Islet of Langerhans (tissue), 1 donor: Measurements from ENCODE around the gene ZNF853.

ENCODE experiments used
- FAIRE-seq: peaks from one replicate; lab custom pipeline; 2011; peaks lifted over from hg19 to GRCh38; lab: Jason Lieb, UNC

ZNF853 gene

DNA sequence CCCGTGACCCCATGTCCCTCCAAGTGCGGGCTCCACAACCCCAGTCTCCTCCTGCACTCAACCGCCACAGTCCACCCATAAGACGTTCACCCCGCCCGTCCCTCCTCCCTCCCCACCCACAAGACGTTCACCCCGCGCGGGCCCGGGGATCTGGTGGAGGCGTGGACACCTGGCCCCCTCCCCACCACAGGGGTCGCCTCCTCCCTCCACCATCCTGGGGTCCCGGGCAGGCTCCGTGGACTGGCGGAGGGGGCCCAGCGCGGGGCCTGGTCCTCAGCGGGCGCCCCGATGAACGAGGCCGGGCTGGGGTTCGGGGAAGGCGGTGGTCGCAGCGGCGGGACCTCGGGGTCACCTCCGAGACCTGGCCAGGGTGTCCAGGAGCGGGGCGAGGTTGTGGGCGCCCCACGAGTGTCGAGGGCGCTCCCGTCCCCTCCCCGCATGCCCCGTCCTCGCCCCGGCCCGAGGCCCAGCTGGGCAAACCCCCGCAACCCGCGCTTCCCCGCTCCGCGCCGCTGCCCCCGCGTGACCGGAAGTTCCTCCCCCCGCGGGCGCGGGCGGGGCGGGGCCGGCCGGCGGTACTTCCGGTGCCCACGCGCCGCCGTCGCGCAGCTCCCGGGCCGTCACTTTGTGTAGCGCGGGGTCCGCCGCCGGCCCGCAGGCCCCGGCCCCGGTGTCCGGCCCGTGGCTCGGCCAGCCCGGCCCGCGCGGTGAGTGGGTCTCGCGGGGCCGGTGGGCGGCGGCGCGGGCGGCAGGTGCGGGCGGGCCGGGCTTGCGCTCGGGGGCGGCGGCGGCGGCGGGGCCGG is 21.5 kb downstream of the ZNF853 start, which contains the start of gene ZNF316:
ZNF316 (plus strand) TSS at position 578 of the 803 bp plus-strand sequence. CDS start 5,092 bp downstream, outside the sequence.
- FAIRE-seq = no peak

- FAIRE-seq = no peak
These were observed 22.3 kb downstream of the ZNF853 start for GRCh38 chr7:6637544-6638229.

DNA sequence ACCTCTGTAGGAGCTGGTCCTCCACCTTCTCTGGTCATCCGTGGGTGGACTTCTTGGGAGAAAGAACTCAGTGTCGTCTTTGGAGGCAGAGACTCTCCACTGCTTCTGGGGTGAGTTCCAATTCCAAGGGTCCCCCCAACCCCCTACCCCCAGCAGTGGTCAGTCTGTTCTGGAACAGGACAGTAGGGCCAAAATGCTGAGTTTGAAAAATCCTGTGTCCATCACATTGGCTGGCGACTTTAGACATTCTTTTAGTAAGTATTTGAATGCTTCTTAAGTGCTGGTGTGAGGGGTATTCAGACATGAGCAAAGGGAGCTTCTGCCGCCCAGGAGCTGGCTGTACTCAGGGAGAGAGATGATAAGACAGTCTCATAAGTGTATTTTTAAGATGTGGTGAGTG is 23.6 kb downstream of the ZNF853 start:
- no peak for FAIRE-seq

- FAIRE-seq = no peak
These were observed 24.2 kb downstream of the ZNF853 start for GRCh38 chr7:6639627-6640026.

DNA sequence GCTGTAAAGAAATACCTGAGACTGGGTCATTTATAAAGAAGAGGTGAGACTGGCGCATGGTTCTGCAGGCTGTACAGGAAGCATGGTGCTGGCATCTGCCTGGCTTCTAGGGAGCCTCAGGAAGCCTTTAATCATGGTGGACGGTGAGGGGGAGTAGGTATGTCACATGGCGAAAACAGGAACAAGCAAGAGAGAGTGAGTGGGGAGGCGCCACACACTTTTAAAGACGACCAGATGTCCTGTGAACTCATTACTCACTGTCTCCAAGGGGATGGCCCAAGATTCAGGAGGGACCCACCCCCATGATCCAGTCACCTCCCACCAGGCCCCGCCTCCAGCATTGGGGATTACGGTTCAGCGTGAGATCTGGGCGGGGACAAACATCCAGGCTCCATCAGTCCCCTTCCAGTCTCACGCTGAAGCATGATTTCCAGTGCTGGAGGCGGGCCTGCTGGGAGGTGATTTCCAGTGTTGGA is 24.9 kb downstream of the ZNF853 start:
- no peak for FAIRE-seq

DNA sequence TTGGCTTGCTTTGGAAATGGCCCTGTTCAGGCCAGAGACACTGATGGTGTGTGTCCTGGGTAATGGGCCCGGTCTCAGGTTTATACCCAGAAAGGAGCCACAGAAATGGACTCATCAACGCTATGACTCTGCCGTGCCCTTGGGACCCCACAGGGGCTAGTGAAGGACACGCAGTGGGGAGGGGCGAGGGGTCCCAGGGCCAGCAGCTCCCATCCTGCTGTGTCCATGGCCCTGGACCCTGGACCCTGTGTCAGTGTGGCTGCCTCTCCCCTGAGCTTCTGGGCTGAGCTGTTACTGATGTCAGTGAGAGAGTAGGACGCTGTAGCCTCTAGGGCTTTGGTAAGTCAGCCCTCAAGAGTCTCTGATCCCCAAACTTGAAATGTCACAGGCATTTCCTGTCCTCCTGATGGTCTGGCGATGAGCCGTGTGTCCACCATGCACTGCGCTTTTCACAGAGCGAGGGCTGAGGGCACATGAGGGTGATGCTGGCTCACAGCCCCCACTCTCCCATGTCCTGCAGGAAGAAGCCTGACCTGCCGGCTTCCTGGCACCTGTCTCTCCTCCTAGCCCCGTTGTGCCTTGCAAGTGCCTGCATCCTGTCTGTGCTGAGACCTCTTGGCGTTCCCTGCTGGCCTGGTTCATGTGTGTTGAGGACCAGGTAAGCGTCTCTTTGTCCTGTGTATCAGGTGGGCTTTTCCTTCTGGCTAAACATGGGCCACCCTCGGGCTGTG is 26.1 kb downstream of the ZNF853 start:
- no peak for FAIRE-seq

DNA sequence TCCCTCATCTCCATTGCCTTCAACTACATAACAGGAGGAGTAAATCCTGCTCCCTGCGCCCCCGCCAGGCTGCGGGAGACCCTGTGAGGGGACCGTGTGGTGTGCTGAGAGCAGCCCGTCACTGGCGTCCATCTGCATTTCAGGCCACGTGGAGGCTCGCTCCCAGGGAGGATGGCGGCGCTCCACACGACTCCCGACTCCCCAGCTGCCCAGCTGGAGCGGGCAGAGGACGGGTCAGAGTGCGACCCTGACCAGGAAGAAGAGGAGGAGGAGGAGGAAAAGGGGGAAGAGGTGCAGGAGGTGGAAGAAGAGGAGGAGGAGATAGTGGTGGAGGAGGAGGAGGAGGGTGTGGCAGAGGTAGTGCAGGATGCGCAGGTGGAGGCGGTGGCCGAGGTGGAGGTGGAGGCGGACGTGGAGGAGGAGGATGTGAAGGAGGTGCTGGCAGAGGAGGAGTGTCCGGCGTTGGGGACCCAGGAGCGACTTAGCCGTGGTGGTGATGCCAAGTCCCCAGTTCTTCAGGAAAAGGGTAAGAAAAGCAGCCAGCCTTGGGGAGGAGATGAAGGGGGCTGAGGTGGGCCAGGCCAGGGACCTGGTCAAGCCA is 26.9 kb downstream of the ZNF853 start:
- no peak for FAIRE-seq

DNA sequence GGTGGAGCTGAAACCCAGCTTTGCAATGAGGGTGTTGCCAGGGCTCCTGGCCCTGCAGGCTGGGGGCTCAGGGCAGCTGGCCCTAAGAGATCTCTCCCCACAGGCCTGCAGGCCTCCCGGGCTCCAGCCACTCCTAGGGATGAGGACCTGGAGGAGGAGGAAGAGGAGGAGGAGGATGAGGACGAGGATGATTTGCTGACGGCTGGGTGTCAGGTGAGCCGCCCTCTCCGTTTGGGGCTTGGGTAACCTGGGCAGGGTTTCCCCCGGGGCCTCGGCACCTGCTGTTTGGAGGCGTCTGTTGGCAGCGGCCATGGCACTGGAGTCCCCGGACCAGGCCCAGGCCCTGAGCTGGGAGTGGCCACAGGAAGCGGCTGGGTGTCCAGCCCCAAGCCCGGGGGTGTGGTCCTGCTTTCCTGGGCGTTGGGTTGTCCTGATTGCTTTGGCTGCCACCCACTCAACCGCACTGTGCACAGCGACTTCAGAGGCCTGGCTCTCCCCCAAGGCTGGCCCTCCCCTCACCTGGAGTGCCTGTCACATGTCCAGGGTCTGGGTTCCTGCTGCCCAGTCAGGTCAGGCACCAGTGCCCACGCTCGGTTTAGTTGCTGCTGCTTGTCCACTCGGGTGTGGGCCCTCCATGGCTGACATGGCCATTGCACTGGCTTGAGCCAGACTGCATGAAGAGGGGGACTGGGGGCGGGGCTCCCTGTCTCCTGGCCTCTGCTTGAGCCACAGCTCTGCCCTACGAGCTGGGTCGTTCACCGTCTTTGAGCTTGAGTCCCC is 27.6 kb downstream of the ZNF853 start:
- FAIRE-seq = no peak

DNA sequence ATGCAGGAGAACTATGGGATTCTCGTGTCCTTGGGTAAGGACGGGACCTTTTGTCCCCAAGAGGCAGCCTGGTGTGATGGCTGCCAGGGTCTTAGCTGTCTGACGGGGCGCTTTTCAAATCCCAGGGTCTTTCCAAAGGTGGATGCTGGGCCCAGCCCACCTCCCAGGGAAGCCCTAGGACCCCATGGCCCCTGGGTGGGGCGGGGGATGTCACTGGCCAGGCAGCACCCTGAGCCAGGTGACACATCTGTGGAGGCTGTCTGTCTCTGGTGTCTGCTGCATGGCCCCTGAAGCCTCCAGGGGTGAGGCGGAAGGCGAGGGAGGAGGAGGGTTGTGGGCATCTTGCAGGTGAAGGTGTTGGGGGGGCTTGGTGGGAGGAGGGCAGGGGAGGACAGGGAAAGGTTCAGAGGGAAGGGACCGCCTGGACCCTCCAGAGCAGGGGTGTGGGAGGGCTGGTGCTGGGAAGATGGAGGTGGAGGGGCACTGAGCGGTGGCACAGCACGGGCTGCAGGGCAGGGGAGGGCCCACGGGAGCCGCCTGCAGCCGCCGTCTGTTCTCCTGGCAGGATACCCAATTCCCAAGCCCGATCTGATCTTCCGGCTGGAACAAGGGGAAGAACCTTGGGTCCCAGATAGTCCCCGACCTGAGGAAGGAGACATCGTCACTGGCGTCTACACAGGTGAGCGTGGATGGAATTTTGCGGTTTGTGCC is 28.7 kb downstream of the ZNF853 start:
- FAIRE-seq = no peak

- no peak for FAIRE-seq
These were observed 29.3 kb downstream of the ZNF853 start for GRCh38 chr7:6644728-6645127.

DNA sequence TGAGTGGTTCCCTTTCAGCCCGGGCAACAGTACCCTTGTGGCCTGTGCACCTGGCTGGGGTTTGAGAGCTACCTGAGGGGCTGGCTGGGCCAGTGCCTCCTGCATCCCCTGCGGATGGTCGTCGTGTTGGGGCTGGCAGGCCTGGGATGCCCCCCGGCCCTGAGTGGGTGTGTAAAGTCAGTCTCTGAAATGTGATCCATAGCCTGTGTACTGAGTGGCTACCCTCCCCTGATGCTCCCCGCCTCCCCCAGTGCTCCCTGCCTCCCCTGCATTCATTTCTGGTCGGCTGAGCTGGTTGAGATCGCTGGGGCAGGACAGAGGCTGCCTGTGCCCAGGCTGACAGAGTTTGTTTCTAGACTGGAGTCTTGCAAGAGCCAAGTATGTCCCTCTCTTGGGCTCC is 31.1 kb downstream of the ZNF853 start:
- FAIRE-seq = no peak

DNA sequence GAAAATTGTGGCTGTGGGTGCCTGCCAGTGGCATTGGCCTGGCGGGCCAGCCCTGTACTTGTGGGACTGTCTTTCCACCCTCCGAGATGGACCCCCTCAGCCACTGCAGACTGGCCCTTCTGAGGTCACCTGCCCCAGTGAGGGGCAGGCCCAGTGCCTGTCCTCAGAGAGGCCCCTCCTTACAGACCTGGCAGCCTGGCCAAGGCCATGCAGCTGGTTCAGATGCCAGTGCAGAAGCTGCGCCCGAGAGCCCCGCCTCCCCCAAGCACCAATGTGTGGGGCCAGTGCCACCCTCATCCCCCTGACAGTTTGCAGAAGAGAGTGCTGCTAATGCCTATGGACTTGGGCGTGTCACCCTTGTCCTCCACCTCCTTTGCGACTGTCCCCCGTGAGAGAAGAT is 31.7 kb downstream of the ZNF853 start:
- FAIRE-seq = no peak

DNA sequence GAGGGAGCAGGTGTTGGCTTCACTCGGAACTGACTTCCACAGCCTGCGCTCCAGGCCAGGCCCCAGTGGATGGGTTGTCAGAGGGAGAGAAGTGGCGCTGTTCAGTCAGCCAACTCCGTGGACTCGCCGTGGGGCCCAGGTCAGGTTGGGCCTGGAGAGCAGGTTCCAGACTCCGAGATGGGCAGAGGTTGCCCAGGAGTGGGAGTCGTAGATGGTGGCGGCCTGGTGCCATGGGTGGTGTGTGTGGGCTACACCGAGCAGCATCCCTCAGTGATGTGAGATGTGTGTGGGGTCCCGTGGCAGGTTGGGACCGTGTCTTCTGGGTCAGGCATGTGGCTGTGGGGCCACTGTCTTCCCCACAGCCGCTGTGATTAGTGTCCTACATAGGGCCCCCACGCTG is 32.1 kb downstream of the ZNF853 start:
- no peak for FAIRE-seq

DNA sequence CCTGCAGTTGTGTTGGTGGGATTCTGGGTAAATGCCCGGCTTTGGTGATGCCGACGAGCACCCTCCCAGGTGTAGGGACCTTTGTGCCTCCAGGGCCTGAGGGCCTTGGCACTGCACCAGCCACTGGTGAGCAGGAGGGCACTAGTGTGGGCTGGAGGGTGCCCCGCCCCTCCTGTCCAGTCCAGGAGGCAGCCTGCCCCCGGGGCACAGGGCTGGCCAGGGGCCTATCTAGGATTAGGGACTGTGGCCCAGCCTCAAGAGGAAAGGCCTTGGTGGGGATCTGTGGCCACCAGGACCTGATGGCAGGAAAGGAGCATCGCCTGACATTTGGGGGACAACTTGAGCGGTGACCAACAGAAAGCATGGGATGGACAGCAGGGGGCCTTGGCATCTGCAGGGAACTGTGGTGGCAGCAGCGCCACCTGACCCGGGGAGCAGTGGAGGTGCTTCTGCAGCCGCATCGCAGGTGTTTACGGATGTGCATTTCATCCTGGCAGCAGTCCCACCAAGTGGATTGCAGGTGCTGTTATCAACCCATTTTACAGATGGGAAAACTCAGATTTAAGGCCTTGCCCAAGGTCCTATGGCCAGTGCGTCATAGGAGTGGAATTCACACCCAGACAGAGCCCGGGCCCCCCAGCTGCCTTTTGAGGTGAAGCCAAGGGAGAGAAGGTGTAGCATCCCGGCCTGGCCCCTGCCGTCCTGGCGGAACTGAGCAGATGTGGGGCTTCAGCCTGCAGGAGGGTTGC is 32.8 kb downstream of the ZNF853 start:
- FAIRE-seq = no peak

DNA sequence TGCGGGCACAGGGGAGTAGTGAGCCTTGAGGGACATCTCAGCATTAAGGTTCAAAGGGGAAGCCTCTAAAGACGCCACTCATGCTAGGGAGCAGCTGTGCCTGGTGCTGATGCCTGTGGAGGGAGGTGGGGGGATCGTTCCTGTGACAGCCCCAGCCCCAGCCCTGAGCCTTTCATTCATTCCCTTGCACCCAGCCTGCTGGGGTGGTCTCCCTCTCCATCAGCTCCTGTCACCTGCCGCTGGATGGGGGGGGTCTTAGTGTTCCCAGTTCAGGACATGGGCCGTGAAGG is 33.4 kb downstream of the ZNF853 start:
- no peak for FAIRE-seq

DNA sequence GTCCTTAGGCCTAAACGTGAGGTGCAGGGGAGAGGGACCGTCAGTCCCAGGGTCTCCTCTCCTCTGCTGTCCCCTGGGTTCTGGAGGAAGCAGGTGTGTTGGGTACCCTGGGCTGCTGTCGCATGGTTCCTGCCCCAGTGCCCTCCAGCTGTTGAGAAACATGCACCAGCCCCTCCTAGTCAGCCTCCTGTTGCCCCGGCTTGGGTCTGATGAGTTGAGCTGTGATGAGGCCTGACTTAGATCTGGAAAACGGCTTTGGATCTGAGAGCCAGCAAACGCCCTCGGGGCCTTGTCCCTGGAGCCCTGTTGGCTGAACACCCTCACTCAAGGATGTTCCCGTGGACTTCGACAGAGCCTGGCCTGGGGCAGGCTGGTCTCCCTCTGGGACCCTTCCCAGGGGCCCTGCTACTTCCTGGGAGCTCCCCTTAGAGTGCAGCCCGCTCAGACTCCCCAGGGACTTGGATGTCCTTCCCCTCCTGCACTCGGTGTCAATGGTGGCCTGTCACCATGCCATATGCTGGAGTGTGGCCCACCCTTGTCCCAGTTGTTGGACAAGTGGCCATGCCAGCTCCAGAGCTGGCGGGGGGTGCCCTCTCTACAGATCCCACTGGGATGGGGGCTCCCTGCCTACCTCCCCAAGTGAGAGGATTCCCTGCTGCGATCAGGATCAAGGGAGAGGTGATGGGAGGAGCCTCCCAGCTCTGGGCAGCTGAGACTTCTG is 34.0 kb downstream of the ZNF853 start:
- FAIRE-seq = no peak

- FAIRE-seq = no peak
These were observed 34.7 kb downstream of the ZNF853 start for GRCh38 chr7:6650086-6650485.

- FAIRE-seq = no peak
These were observed 35.2 kb downstream of the ZNF853 start for GRCh38 chr7:6650521-6651011.

DNA sequence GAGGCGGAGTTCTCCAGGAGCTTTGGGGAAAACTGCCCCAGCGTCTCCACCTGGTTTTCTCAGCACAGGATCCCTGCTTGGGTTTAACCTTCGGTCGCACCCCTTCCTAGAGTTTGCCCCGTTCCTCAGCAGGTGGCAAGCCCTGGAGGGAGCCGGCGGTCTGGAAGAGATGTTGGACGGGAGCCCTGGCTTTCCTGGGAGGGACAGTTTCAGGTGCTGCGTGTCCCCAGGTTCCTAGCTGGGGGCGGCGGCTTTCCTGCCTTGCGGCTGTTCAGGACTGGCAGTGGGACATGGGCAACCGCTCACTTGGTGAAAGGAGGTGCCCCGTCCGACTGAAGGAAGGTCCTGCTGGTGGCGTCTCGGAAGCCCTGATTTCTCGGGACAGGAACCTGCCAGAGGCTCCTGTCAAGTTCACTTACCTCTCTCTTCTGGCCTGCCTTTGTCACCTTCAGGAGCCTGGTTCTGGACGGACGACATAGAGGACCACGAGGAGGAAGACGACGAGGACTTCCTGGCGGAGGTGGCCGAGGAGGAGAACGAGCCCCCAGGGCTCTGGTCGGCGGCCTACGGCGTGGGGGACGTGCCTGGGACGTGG is 36.5 kb downstream of the ZNF853 start:
- no peak for FAIRE-seq
